HG02970 (cell line): ENCODE measurements around the gene TCF4.

ENCODE experiments used
- ATAC-seq: cut with Tn5 transposase; IDR thresholded peaks from one replicate; pipeline ENCODE4 v1.9.1; 2021; ENCODE audit warnings: mild to moderate bottlenecking, moderate library complexity, moderate number of reproducible peaks; ENCODE audit not compliant: unreplicated experiment, low FRiP score

TCF4 gene

GRCh38 chr18:55549474-55550104, 38.4 kb downstream of the TCF4 start:
- no peak for ATAC-seq

DNA sequence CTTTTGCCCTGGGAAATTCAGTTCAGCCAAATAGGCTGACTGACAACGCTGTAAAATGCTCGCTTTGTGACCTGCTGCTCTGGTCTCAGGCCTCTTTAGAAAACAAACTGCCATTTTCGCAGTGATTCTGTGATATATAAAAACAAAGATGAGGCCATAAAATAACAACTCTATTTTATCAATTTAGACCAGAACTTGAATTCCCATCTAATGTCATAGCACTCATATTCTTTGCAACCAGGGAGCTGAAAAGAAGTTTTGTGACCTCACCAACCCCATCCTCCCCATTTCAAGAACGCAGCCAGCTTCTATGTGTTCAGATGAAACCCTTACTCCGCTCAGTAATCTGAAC, 40.3 kb downstream of the TCF4 start:
- ATAC-seq: no peak

DNA sequence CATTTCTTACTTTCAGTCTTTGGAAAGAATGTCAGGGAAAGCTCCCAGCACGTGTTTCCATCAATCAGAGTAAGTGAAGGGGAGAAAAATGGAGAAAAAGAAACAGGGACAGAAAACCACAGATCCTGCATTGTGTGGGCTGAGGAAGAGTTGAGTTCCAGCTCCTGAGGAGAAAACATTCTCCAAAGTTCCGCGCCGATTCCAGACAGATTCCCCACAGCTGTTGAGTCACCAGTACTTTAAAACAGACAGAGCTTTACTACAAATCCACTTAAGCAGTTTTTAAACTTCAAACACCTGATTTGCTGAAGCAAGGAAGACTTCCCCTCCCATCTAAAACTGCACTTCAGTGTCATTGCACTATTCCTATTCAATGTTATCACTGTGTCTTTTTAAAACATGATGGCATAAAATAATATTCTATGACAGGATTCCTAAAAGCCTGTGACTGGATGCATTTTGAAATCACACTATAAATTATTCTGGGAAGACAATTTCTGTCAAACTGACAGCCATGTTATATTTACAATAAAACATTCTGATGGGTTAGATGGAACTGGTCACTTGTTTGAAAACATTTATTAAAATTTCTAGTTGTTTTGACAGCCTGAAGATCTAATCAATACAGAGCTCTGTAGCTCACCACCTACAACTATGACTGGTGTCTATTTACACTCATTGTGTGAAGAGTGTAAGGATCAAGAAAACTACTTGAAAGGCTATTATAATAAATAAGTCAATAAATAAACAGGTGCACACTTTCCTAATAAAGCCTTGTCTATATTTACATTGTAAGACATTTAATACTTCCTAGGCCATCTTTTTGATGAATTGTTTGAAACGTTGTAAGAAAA, 40.9 kb downstream of the TCF4 start:
- ATAC-seq: no peak

DNA sequence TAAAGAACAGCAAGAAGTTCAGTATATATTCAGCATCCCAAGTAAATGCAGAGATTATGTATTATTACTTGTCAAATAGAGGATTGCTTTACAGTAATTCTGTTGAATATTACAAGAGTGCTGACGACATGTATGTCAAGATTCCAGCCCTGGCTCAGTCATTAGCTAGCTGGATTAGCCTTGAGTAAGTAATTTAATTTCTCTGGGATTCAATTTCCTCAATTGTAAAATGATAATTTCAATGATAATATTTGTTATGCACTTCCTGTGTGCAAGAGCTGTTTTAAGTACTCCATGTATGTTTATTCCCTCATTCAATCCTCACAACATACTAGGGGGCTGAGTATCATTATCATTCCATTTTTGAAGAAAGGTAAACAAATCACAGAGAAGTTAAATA, 44.0 kb downstream of the TCF4 start:
- no peak for ATAC-seq

GRCh38 chr18:55543130-55543704, 44.8 kb downstream of the TCF4 start:
- no peak for ATAC-seq

DNA sequence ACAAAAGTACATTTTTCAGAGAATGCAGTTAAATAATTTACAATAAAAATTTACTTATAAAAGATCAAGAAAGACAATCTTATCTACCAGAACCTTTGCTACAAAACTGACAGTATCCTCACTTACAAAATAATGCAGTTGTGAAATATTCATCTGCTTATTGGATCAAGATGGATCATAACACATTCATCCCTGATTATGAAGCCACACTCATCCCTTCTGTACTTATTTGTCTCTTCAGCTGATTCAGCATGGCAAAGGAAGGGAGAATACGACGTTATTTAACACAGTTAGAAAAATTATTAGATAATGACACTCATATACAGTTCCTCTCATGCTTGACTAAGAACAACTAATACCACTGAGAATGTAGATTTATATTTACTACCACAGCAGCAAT, 46.4 kb downstream of the TCF4 start:
- no peak for ATAC-seq

GRCh38 chr18:55539240-55539639, 48.8 kb downstream of the TCF4 start:
- no peak for ATAC-seq

DNA sequence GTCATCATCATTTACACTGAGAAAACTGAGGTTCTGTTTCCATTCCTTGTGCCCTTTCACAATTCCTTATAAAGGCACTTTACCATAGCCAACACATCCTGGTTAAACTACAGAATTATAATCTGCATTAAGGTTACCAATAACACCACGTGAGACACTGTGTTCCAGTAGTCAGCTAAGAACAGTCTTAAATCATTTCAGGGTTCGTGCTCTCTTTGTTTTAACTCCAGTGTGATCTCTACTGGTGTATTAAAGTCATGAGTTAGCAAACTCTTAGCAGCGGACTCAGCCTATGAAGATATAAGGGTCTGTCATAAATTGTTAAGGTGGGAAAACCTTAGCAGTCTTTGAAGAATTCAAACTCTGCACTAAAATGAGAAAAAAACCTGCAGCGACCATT, 53.0 kb downstream of the TCF4 start:
- no peak for ATAC-seq

GRCh38 chr18:55534547-55534946, 53.4 kb downstream of the TCF4 start:
- ATAC-seq: no peak

- ATAC-seq: no peak
Measured at GRCh38 chr18:55530166-55530565, 57.8 kb downstream of the TCF4 start.

DNA sequence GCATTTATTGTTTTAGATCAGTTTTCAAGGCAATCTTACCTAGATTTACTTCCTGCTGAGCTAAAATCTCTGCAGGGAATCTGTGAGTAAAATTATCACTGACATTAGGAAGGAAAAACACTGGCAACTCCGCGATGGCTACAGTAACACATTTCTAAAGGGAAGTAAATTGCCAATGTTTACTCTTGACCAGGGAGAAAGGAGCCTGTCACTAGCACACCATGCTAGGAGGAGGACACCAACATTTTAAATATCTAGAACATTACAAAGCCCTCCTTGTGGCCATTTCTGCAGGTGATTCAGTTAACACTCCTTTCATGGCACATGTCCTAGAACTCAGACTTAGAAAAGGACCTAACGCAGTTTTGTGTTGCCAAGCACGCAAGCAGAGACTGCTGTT, 58.4 kb downstream of the TCF4 start:
- no peak for ATAC-seq

GRCh38 chr18:55525845-55526244, 62.1 kb downstream of the TCF4 start:
- no peak for ATAC-seq

DNA sequence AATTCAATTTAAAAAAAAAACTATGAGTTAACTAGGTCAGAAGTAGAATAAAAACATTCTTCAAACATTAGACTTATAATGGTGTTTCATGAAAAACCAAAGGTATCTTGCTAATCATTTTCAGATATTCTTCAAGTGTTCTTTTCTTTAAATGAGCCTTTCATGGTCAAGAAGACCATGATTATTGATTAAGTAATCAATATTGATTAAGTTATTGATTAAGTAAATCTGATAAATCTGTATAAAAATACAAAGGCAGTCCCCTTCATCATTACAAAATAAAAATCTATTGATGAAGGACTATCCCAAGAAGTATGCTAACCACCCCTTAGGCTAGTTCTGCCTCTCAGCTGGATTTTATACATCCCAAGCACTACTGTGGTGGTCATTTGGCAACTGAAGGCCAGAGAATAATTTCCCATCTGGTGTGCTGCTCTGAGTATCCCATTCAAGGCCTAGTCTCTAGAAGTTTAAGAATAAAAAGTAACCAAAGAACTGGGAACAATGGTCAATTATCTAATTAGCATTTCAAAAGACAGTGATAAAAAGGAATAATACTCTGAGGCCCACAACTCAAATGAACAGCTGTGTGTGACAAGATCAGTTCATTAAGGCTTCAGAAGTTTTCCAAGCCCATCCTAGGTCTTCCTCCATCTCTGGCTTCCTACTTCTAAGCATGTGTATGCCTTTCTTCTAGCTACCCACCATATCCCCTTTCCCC, 63.5 kb downstream of the TCF4 start:
- ATAC-seq: no peak

- no peak for ATAC-seq
Measured at GRCh38 chr18:55523001-55523400, 65.0 kb downstream of the TCF4 start.

DNA sequence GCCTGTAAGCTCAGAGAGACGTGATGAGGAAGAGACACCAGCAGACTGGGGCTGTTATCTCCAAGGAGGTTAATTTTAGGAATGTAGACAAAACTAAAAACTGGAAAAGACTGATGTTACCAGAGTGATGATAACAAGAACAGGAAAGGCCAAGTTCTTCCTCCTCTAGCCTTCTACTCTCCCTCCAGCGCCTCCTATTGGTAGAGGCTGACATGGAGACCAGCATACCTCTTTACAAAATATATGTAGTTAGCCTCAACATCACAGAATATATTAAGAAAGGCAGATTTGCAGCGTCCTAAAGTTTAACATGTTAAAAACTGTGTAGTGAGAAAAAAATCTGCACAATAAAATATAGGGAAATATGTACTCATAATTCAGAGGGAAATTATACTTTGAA, 66.0 kb downstream of the TCF4 start:
- ATAC-seq: no peak

DNA sequence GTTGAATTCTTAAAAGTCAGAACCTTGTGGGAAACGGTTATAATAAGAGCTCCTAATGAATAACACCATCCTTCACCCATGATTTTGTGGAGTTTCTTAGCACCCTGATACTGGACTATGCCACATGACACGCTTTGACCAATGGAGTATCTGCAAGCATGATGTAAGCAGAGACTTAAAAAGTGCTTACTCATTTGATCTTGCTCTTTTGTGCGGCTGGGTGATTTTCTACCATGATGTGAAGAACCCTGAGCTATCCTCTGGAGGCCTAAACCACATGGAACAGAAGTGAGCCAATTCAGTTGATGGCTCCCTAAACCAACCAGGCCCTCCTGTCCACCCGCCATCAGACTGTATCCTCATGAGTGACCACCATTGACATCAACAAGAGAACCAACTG, 70.9 kb downstream of the TCF4 start:
- ATAC-seq: no peak

DNA sequence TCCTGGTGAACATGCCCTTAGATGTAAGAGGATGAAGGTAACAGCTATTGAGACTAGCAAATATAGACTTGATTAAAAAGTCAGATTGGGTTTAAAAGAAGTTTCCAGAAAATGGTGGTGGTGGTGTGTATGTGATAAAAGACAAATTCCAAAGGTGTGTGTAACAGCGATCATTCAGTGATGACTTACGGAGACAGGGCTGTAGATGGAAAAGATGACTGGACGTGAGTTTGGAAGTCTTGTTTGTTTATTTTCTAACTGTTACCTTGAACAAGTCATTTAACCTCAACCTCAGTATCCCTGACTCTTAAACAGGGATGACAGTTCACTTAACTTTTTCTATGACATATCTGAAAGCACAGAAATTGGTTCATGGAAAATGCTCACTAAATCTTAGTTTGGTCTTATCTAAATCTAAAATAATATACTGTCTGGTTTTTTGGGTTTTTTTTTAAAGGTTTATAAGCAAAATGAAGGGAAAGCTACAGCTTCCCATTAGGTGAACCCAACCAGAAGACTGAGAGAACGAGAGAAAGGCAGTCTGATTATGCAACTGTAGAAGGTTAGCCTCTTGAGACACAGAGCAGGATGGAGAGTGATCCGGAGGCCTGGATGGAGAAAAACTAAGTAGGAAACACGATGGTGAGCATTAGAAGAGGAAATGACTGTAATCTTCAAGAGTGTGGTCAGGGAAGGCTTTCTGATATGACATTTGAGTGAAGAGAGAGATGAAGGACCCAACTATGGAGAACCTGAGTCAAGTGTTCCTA, 71.9 kb downstream of the TCF4 start:
- ATAC-seq: no peak

DNA sequence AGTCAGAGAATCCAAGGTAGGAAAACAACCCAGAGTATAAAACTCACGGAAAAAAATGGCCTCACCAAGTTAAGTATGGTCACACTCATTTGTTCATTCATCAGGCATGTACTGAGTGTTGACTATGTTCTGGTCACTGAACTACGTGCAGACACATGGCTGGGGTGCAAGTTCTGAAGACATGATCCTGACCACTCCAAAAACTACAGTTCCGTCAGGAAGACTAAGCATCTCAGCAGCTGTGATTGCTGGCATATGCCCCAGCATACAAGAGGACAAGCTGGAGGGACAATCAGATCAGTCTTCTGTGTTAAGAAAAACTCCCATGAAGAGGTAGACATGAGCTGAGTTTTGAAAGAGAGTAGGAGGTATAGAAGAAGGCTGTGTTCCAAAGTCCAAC, 72.8 kb downstream of the TCF4 start:
- no peak for ATAC-seq

DNA sequence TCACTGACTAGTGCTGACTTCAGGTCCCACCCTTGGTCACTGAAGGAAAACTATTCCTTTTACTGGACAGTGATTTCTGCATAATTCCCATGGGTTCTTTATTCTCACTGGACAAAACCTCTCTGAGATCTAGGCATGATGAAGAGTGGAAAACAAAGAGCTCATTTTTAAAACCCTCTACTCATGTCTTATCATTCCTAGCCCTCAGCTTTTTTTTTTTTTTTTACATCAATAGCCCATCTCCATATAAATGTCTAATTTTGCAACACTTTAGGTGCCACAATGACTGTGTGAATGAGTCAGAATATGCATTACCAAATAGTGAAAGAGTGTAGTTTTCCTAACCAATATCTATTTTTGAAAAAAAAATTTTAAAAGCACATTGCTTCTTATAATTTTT, 74.8 kb downstream of the TCF4 start:
- ATAC-seq: no peak

DNA sequence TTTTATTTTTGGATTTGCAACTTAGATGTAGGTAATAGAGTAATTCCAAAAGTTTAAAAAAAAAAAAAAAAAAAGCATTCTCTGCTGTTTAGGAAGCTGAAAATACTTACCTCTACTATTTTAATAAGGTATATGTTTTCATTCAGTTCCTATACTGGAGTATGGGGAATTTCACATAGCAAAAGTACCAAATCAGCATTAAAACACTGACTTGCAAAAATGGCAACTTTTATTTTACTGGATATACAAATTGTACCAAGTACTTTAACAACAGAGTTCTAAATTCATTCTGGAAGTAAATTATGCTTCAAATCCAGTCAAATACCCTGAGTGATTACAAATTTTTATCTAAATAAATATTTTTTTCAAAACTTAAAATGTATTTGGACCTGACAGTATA, 76.7 kb downstream of the TCF4 start:
- no peak for ATAC-seq

DNA sequence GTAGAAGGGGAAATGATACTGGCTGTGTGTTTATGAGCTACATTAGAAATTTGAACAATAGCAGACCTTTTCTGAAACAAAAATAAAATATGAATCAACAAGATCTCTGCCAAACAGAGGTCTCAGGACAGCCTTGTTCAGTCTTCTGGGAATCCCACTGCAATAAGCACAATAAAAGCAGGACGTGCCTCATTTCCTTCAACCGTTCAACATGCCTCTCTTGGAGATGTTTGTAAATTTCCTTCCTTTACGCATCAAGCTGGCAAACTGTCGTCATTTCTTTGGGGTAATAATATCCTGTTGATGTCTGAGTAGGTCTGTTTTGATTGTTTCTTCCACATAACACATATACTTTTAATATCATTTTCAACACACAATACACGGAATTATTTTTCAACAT, 77.2 kb downstream of the TCF4 start:
- no peak for ATAC-seq
